Neuronal stem cell (in vitro differentiated cells): ENCODE data around the gene ZKSCAN7.
"Not testable (repeated sequence)": the region's sequence is repeated elsewhere in the genome, so short reads cannot be mapped to it uniquely, and the experiment has no call there.

Source experiments
- DNase-seq: peaks from one replicate; pipeline ENCODE4 v3.0.0-alpha.2; 2013; ENCODE audit warnings: low spot score
- H2AFZ ChIP-seq: one replicate; pipeline ENCODE4 v1.6.1; 2013; ENCODE audit warnings: mild to moderate bottlenecking, low read length, inconsistent platforms
- H2AK5ac ChIP-seq: 2 replicates; pipeline ENCODE4 v1.6.1; 2013; ENCODE audit warnings: low read depth, mild to moderate bottlenecking, inconsistent platforms, low read length, moderate library complexity, mixed read lengths
- H2BK120ac ChIP-seq: 2 replicates; pipeline ENCODE4 v1.6.1; 2013; ENCODE audit warnings: low read depth, mild to moderate bottlenecking, inconsistent platforms, low read length, moderate library complexity, mixed read lengths
- H2BK12ac ChIP-seq: one replicate; pipeline ENCODE4 v1.6.1; 2013; ENCODE audit warnings: low read length, inconsistent platforms
- H2BK15ac ChIP-seq: 2 replicates; pipeline ENCODE4 v1.6.1; 2013; ENCODE audit warnings: mild to moderate bottlenecking, low read length, inconsistent platforms, mixed read lengths
- H2BK5ac ChIP-seq: one replicate; pipeline ENCODE4 v1.6.1; 2013; ENCODE audit warnings: inconsistent platforms, mild to moderate bottlenecking, low read length, moderate library complexity
- H3K14ac ChIP-seq: one replicate; pipeline ENCODE4 v1.6.1; 2013; ENCODE audit warnings: low read length, inconsistent platforms
- H3K18ac ChIP-seq: 2 replicates; pipeline ENCODE4 v1.6.1; 2013; ENCODE audit warnings: low read length, inconsistent platforms
- H3K23ac ChIP-seq: 2 replicates; pipeline ENCODE4 v1.6.1; 2013; ENCODE audit warnings: low read depth, mild to moderate bottlenecking, mixed read lengths, low read length, inconsistent platforms; ENCODE audit not compliant: poor library complexity
- H3K27ac ChIP-seq: replicated peaks from 3 replicates; pipeline ENCODE4 v1.5.1; 2013; ENCODE audit warnings: low read length, inconsistent platforms
- H3K27me3 ChIP-seq, 3 experiments: 2 replicates each; pipeline ENCODE4 v1.6.1; 2013; ENCODE audit warnings: low read length in 3 of 3, mild to moderate bottlenecking in 2 of 3, inconsistent platforms in 1 of 3, low read depth in 1 of 3, mixed read lengths in 1 of 3, moderate library complexity in 1 of 3; ENCODE audit not compliant: control insufficient read depth in 3 of 3, insufficient read depth in 3 of 3
- H3K36me3 ChIP-seq, 2 donors: replicated peaks in 1 of 2; 2 replicates each; pipeline ENCODE4 v1.6.1; 2013; ENCODE audit warnings: low read length in 2 of 2; ENCODE audit not compliant: control insufficient read depth in 2 of 2, insufficient read depth in 2 of 2
- H3K4ac ChIP-seq: 2 replicates; pipeline ENCODE4 v1.6.1; 2013; ENCODE audit warnings: inconsistent platforms, mild to moderate bottlenecking, low read length, moderate library complexity
- H3K4me1 ChIP-seq, 2 donors: 1 replicate in 1 of 2; 2 replicates in 1 of 2; pipeline ENCODE4 v1.6.1; 2013; ENCODE audit warnings: low read length in 2 of 2, low read depth in 1 of 2; ENCODE audit not compliant: control insufficient read depth in 2 of 2, insufficient read depth in 1 of 2
- H3K4me2 ChIP-seq: one replicate; pipeline ENCODE4 v1.6.1; 2013; ENCODE audit warnings: mild to moderate bottlenecking, low read length, inconsistent platforms; ENCODE audit not compliant: insufficient read depth, poor library complexity, severe bottlenecking
- H3K4me3 ChIP-seq, 2 donors: 2 replicates each; pipeline ENCODE4 v1.5.1; 2013; ENCODE audit warnings: low read length in 2 of 2, mild to moderate bottlenecking in 2 of 2, inconsistent platforms in 1 of 2, moderate library complexity in 1 of 2
- H3K79me1 ChIP-seq: one replicate; pipeline ENCODE4 v1.6.1; 2013; ENCODE audit warnings: low read depth, mild to moderate bottlenecking, inconsistent platforms, low read length, moderate library complexity
- H3K9ac ChIP-seq: one replicate; pipeline ENCODE4 v1.6.1; 2013; ENCODE audit warnings: mild to moderate bottlenecking, low read depth, low read length, inconsistent platforms; ENCODE audit not compliant: poor library complexity
- H3K9me3 ChIP-seq, 2 donors: replicated peaks in 1 of 2; 2 replicates each; pipeline versions ENCODE3 to v1.6.1; 2013; ENCODE audit warnings: low read length in 2 of 2, mild to moderate bottlenecking in 2 of 2, inconsistent platforms in 1 of 2, low read depth in 1 of 2, mixed read lengths in 1 of 2, moderate library complexity in 1 of 2; ENCODE audit not compliant: control insufficient read depth in 2 of 2, insufficient read depth in 1 of 2
- H4K8ac ChIP-seq: one replicate; pipeline ENCODE4 v1.6.1; 2013; ENCODE audit warnings: low read depth, mild to moderate bottlenecking, inconsistent platforms, low read length, moderate library complexity
- H4K91ac ChIP-seq: one replicate; pipeline ENCODE4 v1.6.1; 2013; ENCODE audit warnings: low read length, low read depth, mild to moderate bottlenecking, inconsistent platforms; ENCODE audit not compliant: poor library complexity
- WGBS, 2 donors: extraction: QIAGEN DNeasy Blood & Tissue Kit; methylation state at CpG; one replicate each; pipeline ENCODE4 v1.1.7; 2013; ENCODE audit warnings: missing lambda C conversion rate in 2 of 2, mixed read lengths in 1 of 2; ENCODE audit not compliant: insufficient read length in 2 of 2, insufficient replicate concordance in 1 of 2; ENCODE audit errors: extremely low coverage in 2 of 2; 5-methylcytosine and 5-hydroxymethylcytosine counted together

The ZKSCAN7 gene

GRCh38 chr3:44577354-44577952 lies 22.5 kb downstream of the ZKSCAN7 start:
- not testable (repeated sequence) for H3K4ac ChIP-seq, H2BK15ac ChIP-seq, H3K9ac ChIP-seq, H2AFZ ChIP-seq, H3K4me3 ChIP-seq, H3K18ac ChIP-seq, H3K4me2 ChIP-seq, H3K4me1 ChIP-seq, H3K23ac ChIP-seq, H3K27ac ChIP-seq, H3K14ac ChIP-seq, H4K8ac ChIP-seq, H2BK5ac ChIP-seq, H3K27me3 ChIP-seq, H2BK12ac ChIP-seq, DNase-seq, H3K79me1 ChIP-seq, H2BK120ac ChIP-seq, H2AK5ac ChIP-seq, H4K91ac ChIP-seq
- no CpG with 5 or more reads among the region's 11 CpGs for WGBS, 2 donors
- H3K36me3 ChIP-seq, result peaks cover 5 to 33% of the 10 kb centered on the region in 2 donors
- H3K9me3 ChIP-seq, result peaks cover 2 to 11% of the 10 kb centered on the region in 2 donors

GRCh38 chr3:44578316-44578715 lies 23.3 kb downstream of the ZKSCAN7 start:
- H3K4me2 ChIP-seq, H2AFZ ChIP-seq, DNase-seq, H3K4me3 ChIP-seq, H3K4me1 ChIP-seq, H3K23ac ChIP-seq, H2BK120ac ChIP-seq, H3K27ac ChIP-seq, H3K18ac ChIP-seq, H2BK12ac ChIP-seq, H2AK5ac ChIP-seq, H3K14ac ChIP-seq, H3K79me1 ChIP-seq, H3K27me3 ChIP-seq, H3K9me3 ChIP-seq, H3K4ac ChIP-seq, H2BK5ac ChIP-seq, H2BK15ac ChIP-seq, H4K91ac ChIP-seq, H3K9ac ChIP-seq, H4K8ac ChIP-seq: not testable (repeated sequence)
- no CpG with 5 or more reads among the region's 22 CpGs for WGBS, 2 donors
- peaks cover 5 to 27% of the 10 kb centered on the region in 2 donors for H3K36me3 ChIP-seq

- H2AFZ ChIP-seq, H3K4me2 ChIP-seq, H3K79me1 ChIP-seq, H3K27ac ChIP-seq, H2BK12ac ChIP-seq, H2BK15ac ChIP-seq, DNase-seq, H3K9ac ChIP-seq, H4K91ac ChIP-seq, H3K23ac ChIP-seq, H3K14ac ChIP-seq, H2BK5ac ChIP-seq, H3K4me3 ChIP-seq, H3K4me1 ChIP-seq, H3K9me3 ChIP-seq, H2BK120ac ChIP-seq, H3K18ac ChIP-seq, H3K4ac ChIP-seq, H3K27me3 ChIP-seq, H4K8ac ChIP-seq, H2AK5ac ChIP-seq: not testable (repeated sequence)
- peaks cover 5 to 24% of the 10 kb centered on the region in 2 donors for H3K36me3 ChIP-seq
- no CpG with 5 or more reads among the region's 37 CpGs for WGBS, 2 donors
Observed at GRCh38 chr3:44578924-44579515, 24.0 kb downstream of the ZKSCAN7 start.

GRCh38 chr3:44579749-44580148 lies 24.8 kb downstream of the ZKSCAN7 start:
- H2AFZ ChIP-seq, H3K9me3 ChIP-seq, H2BK120ac ChIP-seq, H3K9ac ChIP-seq, H4K91ac ChIP-seq, H3K27ac ChIP-seq, H3K79me1 ChIP-seq, H3K14ac ChIP-seq, H2BK15ac ChIP-seq, H3K4ac ChIP-seq, H3K4me1 ChIP-seq, H3K23ac ChIP-seq, H3K18ac ChIP-seq, H2AK5ac ChIP-seq, H2BK12ac ChIP-seq, H3K27me3 ChIP-seq, H3K4me2 ChIP-seq, DNase-seq, H4K8ac ChIP-seq, H2BK5ac ChIP-seq, H3K4me3 ChIP-seq: not testable (repeated sequence)
- no CpG with 5 or more reads among the region's 15 CpGs for WGBS, 2 donors
- peaks cover 5 to 19% of the 10 kb centered on the region in 2 donors for H3K36me3 ChIP-seq
